Upper lobe of left lung (tissue), 4 donors: Measurements from ENCODE around the gene CAMK1G.
A peak's percentile ranks its signal among the peaks of the same experiment; 100 is the strongest.

Experiments used
- CTCF ChIP-seq, 6 experiments: fragments of 450-650 bp in 4 of 6; fragments of 200-600 bp in 2 of 6; sonication (generic) in 2 of 6; IDR thresholded peaks; one replicate each; pipeline ENCODE4 v1.5.1; 2016 to 2019; ENCODE audit warnings: antibody characterized with exemption in 6 of 6
- POLR2A ChIP-seq, 4 donors: fragments of 450-650 bp; IDR thresholded peaks; one replicate each; pipeline ENCODE4 v1.5.1; 2016 to 2017; ENCODE audit warnings: antibody characterized with exemption in 4 of 4, mild to moderate bottlenecking in 2 of 4
- POLR2AphosphoS5 ChIP-seq, 2 donors: sonication (generic); formaldehyde crosslinking; IDR thresholded peaks; one replicate each; pipeline ENCODE4 v1.5.1; 2017; ENCODE audit warnings: antibody characterized with exemption in 2 of 2

- no peak for TF ChIP-seq POLR2A (IDR thresholded peaks at IDR 0.05)
- no peak for TF ChIP-seq CTCF (IDR thresholded peaks at IDR 0.05)
- TF ChIP-seq POLR2AphosphoS5 (IDR thresholded peaks at IDR 0.05): peak; percentile 6 to 19
Measured at GRCh38 chr1:209643285-209644020, 59.9 kb downstream of the CAMK1G start.
